Body of pancreas (tissue), 4 donors: ENCODE measurements around the gene SOHLH1.

Source experiments
- POLR2A ChIP-seq, 3 donors: fragments of 450-650 bp; IDR thresholded peaks; one replicate each; pipeline ENCODE4 v1.6.1; 2016; ENCODE audit warnings: antibody characterized with exemption in 3 of 3, mild to moderate bottlenecking in 2 of 3
- TF ChIP-seq, protein P1 (sequence below), 7 experiments: fragments of 450-650 bp in 4 of 7; fragments of 200-600 bp in 3 of 7; sonication (generic) in 3 of 7; IDR thresholded peaks; one replicate each; pipeline ENCODE4 v1.5.1; 2016 to 2019; ENCODE audit warnings: antibody characterized with exemption in 7 of 7

DNA sequence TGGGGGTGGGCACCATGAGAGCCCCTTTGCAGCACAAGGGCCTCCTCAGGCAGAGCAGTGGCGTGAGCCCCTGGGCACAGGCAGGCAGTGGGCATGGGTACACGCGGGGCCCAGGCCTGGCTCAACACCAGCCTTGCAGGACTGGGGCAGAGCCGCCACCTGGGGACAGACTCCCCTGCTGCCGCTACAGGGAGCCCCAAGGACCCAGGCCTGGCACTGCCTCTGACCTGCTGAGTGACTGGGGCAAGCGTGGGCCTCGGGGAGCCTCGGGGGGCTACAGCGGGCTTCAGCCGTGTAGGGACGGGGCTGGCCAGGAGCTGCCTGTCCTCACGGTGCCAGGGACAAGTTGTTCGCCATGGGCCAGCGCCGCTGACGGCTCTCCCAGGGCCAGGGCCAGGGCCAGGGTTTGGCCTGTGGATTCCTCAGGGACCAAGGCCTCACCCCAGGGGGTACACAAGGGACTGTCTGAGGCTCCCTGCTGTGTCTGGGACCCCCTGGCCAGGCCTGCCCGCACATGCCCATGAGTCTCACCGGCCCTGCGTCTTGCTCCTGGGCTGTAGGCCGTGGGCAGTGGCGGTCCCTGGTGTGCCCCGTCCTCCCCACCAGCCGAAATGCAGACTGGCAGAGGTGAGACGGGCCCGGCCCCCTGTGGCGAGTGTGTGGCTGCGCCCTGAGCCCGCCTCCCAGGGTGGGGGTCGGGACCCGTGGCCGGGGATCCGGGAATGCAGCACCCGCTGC lies 45.2 kb upstream of the SOHLH1 start:
- TF ChIP-seq, protein P1, sequence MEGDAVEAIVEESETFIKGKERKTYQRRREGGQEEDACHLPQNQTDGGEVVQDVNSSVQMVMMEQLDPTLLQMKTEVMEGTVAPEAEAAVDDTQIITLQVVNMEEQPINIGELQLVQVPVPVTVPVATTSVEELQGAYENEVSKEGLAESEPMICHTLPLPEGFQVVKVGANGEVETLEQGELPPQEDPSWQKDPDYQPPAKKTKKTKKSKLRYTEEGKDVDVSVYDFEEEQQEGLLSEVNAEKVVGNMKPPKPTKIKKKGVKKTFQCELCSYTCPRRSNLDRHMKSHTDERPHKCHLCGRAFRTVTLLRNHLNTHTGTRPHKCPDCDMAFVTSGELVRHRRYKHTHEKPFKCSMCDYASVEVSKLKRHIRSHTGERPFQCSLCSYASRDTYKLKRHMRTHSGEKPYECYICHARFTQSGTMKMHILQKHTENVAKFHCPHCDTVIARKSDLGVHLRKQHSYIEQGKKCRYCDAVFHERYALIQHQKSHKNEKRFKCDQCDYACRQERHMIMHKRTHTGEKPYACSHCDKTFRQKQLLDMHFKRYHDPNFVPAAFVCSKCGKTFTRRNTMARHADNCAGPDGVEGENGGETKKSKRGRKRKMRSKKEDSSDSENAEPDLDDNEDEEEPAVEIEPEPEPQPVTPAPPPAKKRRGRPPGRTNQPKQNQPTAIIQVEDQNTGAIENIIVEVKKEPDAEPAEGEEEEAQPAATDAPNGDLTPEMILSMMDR (IDR thresholded peaks at IDR 0.05) = no peak
- no peak for TF ChIP-seq POLR2A (IDR thresholded peaks at IDR 0.05)
